Iris pigment epithelial cell (primary cell): ENCODE data around the gene PCSK5.
"Not testable (repeated sequence)": the region's sequence is repeated elsewhere in the genome, so short reads cannot be mapped to it uniquely, and the experiment has no call there.

ENCODE experiments used
- DNase-seq: peaks from one replicate; pipeline ENCODE4 v3.0.0-alpha.2; 2011; ENCODE audit warnings: low read depth

PCSK5 gene

GRCh38 chr9:75889977-75890471, 449 bp upstream of the PCSK5 start:
- DNase-seq, result peak; percentile 80

- no peak for DNase-seq
These were observed 836 bp downstream of the PCSK5 start for GRCh38 chr9:75891277-75891741.

GRCh38 chr9:75891771-75892215, 1.3 kb downstream of the PCSK5 start:
- no peak for DNase-seq

DNA sequence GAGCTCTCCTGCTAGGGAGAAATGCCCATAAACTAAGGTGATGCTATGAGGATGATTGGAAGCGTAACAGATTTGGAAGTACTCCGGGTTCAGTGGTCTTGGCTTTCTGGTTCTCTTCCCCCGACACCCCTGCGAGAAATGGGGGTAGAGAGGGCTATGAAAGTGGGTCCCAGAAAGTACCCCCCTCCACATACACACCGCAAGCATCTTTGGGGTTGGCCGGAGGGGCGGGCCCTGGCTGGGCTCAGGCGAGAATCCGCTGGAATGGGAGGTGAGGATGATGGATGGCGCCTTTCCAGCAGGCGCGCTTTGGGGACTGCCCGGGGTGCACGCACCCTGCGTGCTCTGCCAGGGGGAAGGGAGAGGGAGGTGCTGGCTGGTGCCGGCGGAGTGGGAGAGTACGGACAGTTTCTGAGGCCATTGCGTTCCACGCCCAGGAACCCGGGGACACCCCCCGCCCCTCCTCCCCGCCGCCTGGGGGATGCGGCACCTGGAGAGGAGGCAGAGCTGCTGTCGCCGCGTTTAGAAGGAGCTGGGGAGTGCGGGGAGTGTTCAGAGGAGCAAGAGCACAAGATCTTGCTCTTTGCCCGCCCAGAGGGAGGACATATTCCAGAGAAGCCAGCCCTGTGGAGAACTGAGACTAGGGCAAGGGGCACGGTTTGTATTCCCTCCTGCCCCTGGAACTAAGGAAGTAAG, 1.9 kb downstream of the PCSK5 start:
- no peak for DNase-seq

GRCh38 chr9:75893106-75893505, 2.6 kb downstream of the PCSK5 start:
- no peak for DNase-seq

GRCh38 chr9:75894566-75894965, 4.1 kb downstream of the PCSK5 start:
- DNase-seq, result no peak

DNA sequence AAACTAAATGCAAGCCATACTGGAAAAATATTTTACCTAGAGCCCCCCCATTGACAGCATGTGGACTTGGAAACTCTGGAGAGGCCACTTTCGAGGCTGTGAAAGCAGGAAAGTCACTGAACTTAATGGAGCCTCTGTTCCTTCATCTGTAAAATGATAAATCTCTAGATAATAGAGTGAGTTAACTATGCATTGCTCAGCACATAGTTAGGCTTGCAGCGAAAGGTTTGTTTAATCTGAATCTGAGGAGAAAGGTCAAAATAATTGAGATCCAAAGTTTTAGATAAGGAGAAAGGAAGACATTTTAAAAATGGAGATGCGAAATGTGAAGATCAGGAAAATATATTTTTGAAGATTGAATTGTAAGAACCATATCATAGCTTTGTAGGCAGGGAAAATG, 4.6 kb downstream of the PCSK5 start:
- no peak for DNase-seq

- DNase-seq, result no peak
These were observed 5.7 kb downstream of the PCSK5 start for GRCh38 chr9:75896193-75896592.

DNA sequence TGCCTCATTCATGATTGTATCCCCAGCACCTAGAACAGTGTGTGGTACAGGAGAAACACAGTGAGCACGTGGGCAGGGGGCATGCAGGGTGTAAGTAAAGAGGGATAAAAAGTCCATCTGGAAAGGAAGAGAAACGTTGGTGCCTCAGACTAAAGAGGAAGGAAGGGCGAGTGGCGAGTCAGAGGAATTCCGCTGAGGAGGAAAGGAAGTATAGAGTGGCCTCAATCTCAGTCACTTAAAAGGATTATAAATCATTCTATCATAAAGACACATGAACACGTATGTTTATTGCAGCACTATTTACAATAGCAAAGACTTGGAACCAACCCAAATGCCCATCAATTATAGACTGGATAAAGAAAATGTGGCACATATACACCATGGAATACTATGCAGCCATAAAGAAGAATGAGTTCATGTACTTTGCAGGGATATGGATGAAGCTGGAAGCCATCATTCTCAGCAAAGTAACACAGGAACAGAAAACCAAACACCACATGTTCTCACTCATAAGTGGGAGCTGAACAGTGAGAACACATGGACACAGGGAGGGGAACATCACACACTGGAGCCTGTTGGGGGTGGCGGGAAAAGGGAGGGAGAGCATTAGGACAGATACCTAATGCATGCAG, 10.5 kb downstream of the PCSK5 start:
- not testable (repeated sequence) for DNase-seq

DNA sequence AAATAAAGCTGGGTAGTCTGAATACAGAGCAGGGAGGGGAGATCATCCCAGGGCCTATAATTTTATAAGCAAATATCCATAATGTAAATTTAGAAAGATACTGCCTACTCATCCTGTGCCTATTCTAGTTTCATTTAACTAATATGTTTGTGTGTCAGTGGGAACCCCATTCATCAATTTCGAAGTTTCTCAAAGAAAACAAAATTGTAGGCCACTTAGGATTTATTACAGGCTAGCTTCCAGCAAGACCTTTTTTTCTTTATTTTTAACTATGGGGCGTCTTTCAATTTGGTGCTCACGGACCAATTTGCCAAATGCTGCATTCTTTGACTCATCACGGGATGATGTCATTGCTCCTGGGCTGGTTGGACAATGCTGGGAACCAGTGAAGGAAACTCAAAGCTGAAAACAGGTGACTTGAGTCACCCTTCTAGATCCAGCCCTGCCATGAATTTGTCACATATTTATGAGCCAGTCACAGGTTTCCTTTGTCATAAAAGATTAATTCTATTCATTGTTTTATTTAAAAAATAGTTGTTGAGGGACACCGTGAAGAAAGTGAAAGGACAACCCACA, 13.4 kb downstream of the PCSK5 start:
- DNase-seq, result no peak

GRCh38 chr9:75904364-75904763, 13.9 kb downstream of the PCSK5 start:
- no peak for DNase-seq

GRCh38 chr9:75906531-75906930, 16.1 kb downstream of the PCSK5 start:
- no peak for DNase-seq

- DNase-seq, result peak; percentile 26
These were observed 16.9 kb downstream of the PCSK5 start for GRCh38 chr9:75907329-75907728.

DNA sequence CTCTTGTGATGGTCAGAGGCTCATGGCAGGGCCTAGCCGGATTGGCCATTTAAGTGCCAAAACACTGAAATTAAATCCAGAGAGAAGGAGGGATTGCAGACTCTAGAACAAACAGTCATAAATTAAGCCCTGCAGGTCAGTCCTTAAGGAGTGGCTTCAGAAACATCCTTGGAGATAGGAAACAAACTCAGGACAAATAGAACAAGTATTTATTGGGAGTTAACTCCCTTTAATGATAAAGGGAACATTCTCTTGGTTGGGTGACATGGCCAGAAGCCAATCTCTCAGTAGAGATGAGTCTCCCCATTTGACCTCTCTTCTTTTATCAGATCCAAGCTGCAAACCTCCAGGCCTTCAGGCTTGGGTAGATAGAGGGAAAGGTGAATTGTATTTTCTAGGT, 17.4 kb downstream of the PCSK5 start:
- no peak for DNase-seq

- peak; percentile 4 for DNase-seq
These were observed 19.3 kb downstream of the PCSK5 start for GRCh38 chr9:75909776-75910175.

DNA sequence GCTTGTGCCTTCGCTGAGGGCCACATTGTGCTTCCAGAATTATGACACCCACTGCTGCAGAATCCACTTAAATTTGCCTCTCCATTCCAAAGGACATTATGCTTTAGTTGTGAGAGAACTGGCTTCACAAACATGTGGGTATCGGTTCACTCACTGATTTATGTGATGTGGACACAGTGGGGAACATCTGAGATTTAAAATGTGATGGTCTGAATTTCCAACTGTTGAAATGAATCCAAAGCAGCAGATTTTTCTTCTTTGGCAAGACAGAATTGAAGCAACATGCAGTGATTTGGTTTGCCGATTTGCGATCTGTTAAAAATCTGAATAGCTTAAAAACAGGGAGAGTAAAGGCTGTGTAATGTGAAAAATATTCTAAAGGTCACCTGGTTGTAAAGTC, 20.3 kb downstream of the PCSK5 start:
- DNase-seq, result no peak

DNA sequence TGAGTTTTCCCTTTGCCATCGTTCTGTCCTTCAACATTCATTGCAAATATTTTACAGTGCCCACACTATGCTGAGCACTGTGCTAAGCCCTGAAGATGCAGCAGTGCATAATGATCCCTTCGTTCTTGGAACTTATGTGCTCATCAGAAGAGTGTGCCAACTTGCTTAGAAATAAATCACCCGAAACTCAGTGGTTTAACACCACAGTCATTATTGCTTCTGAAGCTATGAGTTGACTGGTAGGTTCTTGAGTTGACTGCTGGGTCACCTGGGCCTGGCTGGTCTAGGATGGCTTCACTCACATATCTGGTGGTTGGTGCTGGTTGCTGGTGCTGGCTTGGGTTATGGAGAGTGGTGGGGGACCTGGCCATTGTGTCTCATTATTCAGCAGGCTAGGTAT, 20.9 kb downstream of the PCSK5 start:
- DNase-seq, result no peak

DNA sequence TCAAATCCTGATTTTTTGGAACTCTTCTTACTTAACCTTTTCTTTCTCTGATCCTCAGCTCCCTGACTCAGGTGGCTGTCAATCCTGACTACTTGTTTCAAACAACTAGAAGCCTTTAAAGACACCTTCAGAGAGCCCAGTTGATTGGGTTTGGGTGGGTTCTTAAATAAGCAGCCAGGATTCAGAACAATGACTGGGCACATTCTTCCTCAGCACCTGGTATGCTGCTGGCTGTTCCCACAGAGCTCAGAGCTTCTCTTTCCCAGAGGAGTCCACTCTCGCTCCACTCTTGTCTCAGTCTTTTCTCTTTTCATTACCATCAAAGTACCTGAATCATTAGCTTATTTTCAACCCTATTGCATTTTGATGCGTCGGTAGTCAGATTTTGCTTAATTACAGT, 22.5 kb downstream of the PCSK5 start:
- no peak for DNase-seq

- no peak for DNase-seq
These were observed 23.5 kb downstream of the PCSK5 start for GRCh38 chr9:75914002-75914401.

DNA sequence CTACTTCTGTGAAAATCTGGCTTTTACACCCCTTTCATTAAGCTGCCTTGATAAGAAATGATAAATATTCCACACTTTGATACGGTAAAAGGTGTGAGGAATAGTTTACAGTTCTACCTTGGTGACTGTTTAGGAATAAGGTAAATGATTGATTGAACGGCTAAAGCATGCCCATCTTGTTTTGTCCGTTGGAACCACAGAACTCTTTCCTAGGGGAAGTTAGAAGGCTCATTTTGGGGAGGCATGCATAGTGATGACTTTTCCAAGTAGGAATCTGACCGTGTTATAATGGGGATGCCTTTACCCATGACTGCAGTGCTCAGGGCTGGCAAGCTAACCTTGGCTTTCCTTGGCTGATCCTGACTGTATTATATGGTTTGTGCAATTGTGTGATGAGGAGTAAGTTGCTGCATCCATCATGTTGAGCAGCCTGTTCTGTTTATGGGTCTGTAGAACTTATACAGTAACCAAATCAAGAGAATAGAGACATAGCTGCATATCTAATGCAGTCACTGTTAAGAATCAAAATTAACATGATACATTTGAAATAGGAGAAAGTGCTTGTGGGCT, 24.5 kb downstream of the PCSK5 start:
- DNase-seq, result no peak

GRCh38 chr9:75918154-75918553, 27.7 kb downstream of the PCSK5 start:
- no peak for DNase-seq

- no peak for DNase-seq
These were observed 28.4 kb downstream of the PCSK5 start for GRCh38 chr9:75918909-75919308.
